HFF-Myc (cell line): ENCODE data around the gene AHDC1.
A peak's percentile ranks its signal among the peaks of the same experiment; 100 is the strongest.

Source experiments
- DNase-seq: peaks from one replicate; pipeline ENCODE4 v3.0.0-alpha.2; 2011; ENCODE audit warnings: low read depth; ENCODE audit errors: extremely low read depth
- H3K4me3 ChIP-seq: replicated peaks from 2 replicates; pipeline ENCODE4 v1.5.1; 2011; ENCODE audit warnings: low read depth, mild to moderate bottlenecking, control low read depth, low read length
- TF ChIP-seq, protein P1 (sequence below): IDR thresholded peaks from 2 replicates; pipeline ENCODE4 v1.5.1; 2012; ENCODE audit warnings: mild to moderate bottlenecking, low read depth, low read length, control low read depth; ENCODE audit errors: missing control alignments

Gene AHDC1

DNA sequence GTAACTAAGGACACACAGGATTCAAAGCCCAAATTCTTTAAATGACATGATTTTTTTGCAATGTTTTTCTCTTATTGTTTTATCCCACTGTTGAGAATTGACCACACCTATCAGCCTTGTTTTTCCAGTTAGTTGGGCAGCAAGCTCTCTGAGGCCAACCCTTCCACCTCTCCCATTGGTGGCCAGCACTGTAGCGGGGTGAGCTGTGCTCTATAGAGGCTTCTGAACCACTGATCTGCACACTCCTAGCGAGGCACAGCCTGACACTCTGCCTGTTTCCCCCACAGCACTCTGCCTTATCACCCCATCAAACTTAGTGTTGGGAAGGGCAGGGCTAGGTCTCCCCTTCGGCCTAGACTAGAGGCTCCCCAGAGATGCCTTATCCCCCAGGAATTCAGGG, 19.5 kb downstream of the AHDC1 start:
- no peak overlapping the region for H3K4me3 ChIP-seq
- no peak for DNase-seq
- TF ChIP-seq, protein P1, sequence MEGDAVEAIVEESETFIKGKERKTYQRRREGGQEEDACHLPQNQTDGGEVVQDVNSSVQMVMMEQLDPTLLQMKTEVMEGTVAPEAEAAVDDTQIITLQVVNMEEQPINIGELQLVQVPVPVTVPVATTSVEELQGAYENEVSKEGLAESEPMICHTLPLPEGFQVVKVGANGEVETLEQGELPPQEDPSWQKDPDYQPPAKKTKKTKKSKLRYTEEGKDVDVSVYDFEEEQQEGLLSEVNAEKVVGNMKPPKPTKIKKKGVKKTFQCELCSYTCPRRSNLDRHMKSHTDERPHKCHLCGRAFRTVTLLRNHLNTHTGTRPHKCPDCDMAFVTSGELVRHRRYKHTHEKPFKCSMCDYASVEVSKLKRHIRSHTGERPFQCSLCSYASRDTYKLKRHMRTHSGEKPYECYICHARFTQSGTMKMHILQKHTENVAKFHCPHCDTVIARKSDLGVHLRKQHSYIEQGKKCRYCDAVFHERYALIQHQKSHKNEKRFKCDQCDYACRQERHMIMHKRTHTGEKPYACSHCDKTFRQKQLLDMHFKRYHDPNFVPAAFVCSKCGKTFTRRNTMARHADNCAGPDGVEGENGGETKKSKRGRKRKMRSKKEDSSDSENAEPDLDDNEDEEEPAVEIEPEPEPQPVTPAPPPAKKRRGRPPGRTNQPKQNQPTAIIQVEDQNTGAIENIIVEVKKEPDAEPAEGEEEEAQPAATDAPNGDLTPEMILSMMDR: no peak

- no peak overlapping the region for H3K4me3 ChIP-seq
- TF ChIP-seq, protein P1: no peak
- no peak for DNase-seq
Measured at GRCh38 chr1:27583479-27583878, 20.5 kb downstream of the AHDC1 start.

GRCh38 chr1:27581823-27582243, 22.1 kb downstream of the AHDC1 start:
- no peak for DNase-seq
- TF ChIP-seq, protein P1: no peak
- H3K4me3 ChIP-seq: no peak overlapping the region

- TF ChIP-seq, protein P1: no peak
- H3K4me3 ChIP-seq: no peak overlapping the region
- no peak for DNase-seq
Measured at GRCh38 chr1:27577504-27578188, 26.3 kb downstream of the AHDC1 start.

- no peak overlapping the region for H3K4me3 ChIP-seq
- DNase-seq: no peak
- TF ChIP-seq, protein P1: no peak
Measured at GRCh38 chr1:27576806-27577227, 27.1 kb downstream of the AHDC1 start.

- H3K4me3 ChIP-seq: peak overlapping the region; percentile 30
- no peak for DNase-seq
- TF ChIP-seq, protein P1: no peak
Measured at GRCh38 chr1:27575840-27576331, 28.1 kb downstream of the AHDC1 start.
